ENCODE results near the gene MSI2. TPM values are rescaled to one million over a fixed set of nuclear protein-coding genes. Genes with fewer than 3 reads are reported as not detected.

Gene MSI2
- polyA plus RNA-seq, 1 of the 3 experiments (the other 2 are of a cell fraction), result 24.1 TPM

DNA sequence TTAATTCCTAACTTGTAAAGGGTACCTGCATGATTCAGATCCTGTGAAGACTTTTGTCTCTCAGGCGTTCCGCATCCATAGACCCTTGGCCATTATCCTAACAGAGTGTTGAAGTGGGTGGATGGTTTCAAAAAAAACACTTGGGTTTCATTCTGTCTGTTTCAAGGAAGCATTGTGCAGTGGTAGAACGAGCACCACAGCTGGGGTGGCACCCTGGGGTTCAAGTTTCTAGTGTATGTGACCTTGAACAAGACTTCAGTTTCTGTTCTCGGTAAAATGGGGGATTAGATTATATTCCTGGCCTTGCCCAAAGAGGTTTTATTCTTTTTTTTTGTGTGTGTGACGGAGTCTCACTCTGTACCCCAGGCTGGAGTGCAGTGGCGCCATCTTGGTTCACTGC, 74.3 kb downstream of the MSI2 start:
- Histone ChIP-seq H2AFZ (ENCODE audit: low read depth) (no peak overlapping the region), H3K27me3 (ENCODE audit: insufficient read depth) (no peaks in the 10 kb centered on the region), H3F3A (replicated peaks; ENCODE audit: insufficient read depth) (no peaks in the 10 kb centered on the region), H3K9me2 (no peaks in the 10 kb centered on the region), H4K20me1 (ENCODE audit: insufficient read depth) (no peaks in the 10 kb centered on the region), H3K36me3 (replicated peaks in 1 of 2; ENCODE audit: control insufficient read depth in 1 of 2, insufficient read depth in 2 of 2, low read length in 1 of 2) (peaks cover 0 to 4% of the 10 kb centered on the region in 2 experiments), H3K4me2 (no peak overlapping the region), H3K9me3 (no peaks in the 10 kb centered on the region), H3K4me3 (ENCODE audit: low read depth in 2 of 2, low read length in 1 of 2) (no peak overlapping the region), H3K9ac (no peak overlapping the region), H3K27ac (ENCODE audit: low read depth in 2 of 2, low read length in 1 of 2) (no peak overlapping the region), H3K4me1 (ENCODE audit: control insufficient read depth in 1 of 2, insufficient read depth in 2 of 2, low read depth in 1 of 2, low read length in 1 of 2) (peaks cover 9 to 18% of the 10 kb centered on the region in 2 experiments; a peak in 3 of 4 replicates), H3K79me2 (ENCODE audit: insufficient read depth) (no peaks in the 10 kb centered on the region)
- TF ChIP-seq RAD21 (IDR thresholded peaks at IDR 0.05; ENCODE audit: low read length) (no peak), RFX5 (IDR thresholded peaks at IDR 0.05; ENCODE audit: low read length) (no peak), GABPA (IDR thresholded peaks at IDR 0.05; ENCODE audit: low read depth) (no peak), RXRA (IDR thresholded peaks at IDR 0.05; ENCODE audit: borderline replicate concordance, low read depth) (no peak), ELF1 (IDR thresholded peaks at IDR 0.05) (no peak), FOXJ3 (CRISPR knock-in tag; IDR thresholded peaks at IDR 0.05) (no peak), FOXM1 (IDR thresholded peaks at IDR 0.05; ENCODE audit: low read depth) (no peak), NFIC (IDR thresholded peaks at IDR 0.05; ENCODE audit: borderline replicate concordance) (no peak)
- TF ChIP-seq, protein P1, sequence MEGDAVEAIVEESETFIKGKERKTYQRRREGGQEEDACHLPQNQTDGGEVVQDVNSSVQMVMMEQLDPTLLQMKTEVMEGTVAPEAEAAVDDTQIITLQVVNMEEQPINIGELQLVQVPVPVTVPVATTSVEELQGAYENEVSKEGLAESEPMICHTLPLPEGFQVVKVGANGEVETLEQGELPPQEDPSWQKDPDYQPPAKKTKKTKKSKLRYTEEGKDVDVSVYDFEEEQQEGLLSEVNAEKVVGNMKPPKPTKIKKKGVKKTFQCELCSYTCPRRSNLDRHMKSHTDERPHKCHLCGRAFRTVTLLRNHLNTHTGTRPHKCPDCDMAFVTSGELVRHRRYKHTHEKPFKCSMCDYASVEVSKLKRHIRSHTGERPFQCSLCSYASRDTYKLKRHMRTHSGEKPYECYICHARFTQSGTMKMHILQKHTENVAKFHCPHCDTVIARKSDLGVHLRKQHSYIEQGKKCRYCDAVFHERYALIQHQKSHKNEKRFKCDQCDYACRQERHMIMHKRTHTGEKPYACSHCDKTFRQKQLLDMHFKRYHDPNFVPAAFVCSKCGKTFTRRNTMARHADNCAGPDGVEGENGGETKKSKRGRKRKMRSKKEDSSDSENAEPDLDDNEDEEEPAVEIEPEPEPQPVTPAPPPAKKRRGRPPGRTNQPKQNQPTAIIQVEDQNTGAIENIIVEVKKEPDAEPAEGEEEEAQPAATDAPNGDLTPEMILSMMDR (IDR thresholded peaks at IDR 0.05), result no peak
- TF ChIP-seq, protein P2, sequence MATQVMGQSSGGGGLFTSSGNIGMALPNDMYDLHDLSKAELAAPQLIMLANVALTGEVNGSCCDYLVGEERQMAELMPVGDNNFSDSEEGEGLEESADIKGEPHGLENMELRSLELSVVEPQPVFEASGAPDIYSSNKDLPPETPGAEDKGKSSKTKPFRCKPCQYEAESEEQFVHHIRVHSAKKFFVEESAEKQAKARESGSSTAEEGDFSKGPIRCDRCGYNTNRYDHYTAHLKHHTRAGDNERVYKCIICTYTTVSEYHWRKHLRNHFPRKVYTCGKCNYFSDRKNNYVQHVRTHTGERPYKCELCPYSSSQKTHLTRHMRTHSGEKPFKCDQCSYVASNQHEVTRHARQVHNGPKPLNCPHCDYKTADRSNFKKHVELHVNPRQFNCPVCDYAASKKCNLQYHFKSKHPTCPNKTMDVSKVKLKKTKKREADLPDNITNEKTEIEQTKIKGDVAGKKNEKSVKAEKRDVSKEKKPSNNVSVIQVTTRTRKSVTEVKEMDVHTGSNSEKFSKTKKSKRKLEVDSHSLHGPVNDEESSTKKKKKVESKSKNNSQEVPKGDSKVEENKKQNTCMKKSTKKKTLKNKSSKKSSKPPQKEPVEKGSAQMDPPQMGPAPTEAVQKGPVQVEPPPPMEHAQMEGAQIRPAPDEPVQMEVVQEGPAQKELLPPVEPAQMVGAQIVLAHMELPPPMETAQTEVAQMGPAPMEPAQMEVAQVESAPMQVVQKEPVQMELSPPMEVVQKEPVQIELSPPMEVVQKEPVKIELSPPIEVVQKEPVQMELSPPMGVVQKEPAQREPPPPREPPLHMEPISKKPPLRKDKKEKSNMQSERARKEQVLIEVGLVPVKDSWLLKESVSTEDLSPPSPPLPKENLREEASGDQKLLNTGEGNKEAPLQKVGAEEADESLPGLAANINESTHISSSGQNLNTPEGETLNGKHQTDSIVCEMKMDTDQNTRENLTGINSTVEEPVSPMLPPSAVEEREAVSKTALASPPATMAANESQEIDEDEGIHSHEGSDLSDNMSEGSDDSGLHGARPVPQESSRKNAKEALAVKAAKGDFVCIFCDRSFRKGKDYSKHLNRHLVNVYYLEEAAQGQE (IDR thresholded peaks at IDR 0.05; ENCODE audit: low read depth, low read length), result no peak
- TF ChIP-seq, protein P3, sequence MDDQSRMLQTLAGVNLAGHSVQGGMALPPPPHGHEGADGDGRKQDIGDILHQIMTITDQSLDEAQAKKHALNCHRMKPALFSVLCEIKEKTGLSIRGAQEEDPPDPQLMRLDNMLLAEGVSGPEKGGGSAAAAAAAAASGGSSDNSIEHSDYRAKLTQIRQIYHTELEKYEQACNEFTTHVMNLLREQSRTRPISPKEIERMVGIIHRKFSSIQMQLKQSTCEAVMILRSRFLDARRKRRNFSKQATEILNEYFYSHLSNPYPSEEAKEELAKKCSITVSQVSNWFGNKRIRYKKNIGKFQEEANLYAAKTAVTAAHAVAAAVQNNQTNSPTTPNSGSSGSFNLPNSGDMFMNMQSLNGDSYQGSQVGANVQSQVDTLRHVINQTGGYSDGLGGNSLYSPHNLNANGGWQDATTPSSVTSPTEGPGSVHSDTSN (IDR thresholded peaks at IDR 0.05), result no peak
- TF ChIP-seq, protein P4, sequence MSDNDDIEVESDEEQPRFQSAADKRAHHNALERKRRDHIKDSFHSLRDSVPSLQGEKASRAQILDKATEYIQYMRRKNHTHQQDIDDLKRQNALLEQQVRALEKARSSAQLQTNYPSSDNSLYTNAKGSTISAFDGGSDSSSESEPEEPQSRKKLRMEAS (IDR thresholded peaks at IDR 0.05; ENCODE audit: low read depth), result no peak
- DNase-seq, result no peak
- ChIA-PET CTCF (interaction anchor here (0.9 to 1.4 kb wide), 2 partner anchors 453 to 503 kb away, joined by 3 read pairs; no protein-coding TSS in a partner anchor), POLR2A (no interaction called here)
- WGBS (ENCODE audit: low lambda C conversion rate), result 94% methylated on average over 6 of the region's 6 CpGs
